ENCODE data around the gene KCNC1. TPM values are rescaled to one million over a fixed set of nuclear protein-coding genes. Genes with fewer than 3 reads are reported as not detected.

KCNC1 gene
- total RNA-seq, 1 donor from 2014 or later, result not detected

DNA sequence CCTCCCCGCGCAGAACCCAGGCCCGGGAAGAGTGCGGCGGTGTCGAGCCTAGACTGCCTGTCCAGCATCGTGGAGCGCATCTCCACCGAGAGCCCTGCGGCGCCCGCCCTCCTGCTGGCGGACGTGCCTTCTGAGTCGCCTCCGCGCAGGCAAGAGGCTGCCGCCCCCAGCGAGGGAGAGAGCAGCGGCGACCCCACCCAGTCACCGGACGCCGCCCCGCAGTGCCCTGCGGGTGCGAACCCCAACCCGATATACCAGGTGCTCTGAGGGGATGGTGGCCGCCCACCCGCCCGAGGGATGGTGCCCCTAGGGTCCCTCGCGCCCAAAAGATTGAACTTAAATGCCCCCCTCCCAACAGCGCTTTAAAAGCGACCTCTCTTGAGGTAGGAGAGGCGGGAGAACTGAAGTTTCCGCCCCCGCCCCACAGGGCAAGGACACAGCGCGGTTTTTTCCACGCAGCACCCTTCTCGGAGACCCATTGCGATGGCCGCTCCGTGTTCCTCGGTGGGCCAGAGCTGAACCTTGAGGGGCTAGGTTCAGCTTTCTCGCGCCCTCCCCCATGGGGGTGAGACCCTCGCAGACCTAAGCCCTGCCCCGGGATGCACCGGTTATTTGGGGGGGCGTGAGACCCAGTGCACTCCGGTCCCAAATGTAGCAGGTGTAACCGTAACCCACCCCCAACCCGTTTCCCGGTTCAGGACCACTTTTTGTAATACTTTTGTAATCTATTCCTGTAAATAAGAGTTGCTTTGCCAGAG, 13.2 kb upstream of the KCNC1 start:
- TF ChIP-seq, protein P1, sequence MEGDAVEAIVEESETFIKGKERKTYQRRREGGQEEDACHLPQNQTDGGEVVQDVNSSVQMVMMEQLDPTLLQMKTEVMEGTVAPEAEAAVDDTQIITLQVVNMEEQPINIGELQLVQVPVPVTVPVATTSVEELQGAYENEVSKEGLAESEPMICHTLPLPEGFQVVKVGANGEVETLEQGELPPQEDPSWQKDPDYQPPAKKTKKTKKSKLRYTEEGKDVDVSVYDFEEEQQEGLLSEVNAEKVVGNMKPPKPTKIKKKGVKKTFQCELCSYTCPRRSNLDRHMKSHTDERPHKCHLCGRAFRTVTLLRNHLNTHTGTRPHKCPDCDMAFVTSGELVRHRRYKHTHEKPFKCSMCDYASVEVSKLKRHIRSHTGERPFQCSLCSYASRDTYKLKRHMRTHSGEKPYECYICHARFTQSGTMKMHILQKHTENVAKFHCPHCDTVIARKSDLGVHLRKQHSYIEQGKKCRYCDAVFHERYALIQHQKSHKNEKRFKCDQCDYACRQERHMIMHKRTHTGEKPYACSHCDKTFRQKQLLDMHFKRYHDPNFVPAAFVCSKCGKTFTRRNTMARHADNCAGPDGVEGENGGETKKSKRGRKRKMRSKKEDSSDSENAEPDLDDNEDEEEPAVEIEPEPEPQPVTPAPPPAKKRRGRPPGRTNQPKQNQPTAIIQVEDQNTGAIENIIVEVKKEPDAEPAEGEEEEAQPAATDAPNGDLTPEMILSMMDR (IDR thresholded peaks at IDR 0.05; ENCODE audit: insufficient read depth, low read length, poor library complexity, severe bottlenecking), result no peak
- no peak overlapping the region for H3K4me3 ChIP-seq (ENCODE audit: low read depth, low read length)
- no peak for DNase-seq (ENCODE audit: low read depth)
- no peaks in the 10 kb centered on the region for H3K36me3 ChIP-seq (ENCODE audit: control insufficient read depth, insufficient read depth, low read length)
- peaks cover 75% of the 10 kb centered on the region for H3K27me3 ChIP-seq (ENCODE audit: control insufficient read depth, insufficient read depth, low read length)

DNA sequence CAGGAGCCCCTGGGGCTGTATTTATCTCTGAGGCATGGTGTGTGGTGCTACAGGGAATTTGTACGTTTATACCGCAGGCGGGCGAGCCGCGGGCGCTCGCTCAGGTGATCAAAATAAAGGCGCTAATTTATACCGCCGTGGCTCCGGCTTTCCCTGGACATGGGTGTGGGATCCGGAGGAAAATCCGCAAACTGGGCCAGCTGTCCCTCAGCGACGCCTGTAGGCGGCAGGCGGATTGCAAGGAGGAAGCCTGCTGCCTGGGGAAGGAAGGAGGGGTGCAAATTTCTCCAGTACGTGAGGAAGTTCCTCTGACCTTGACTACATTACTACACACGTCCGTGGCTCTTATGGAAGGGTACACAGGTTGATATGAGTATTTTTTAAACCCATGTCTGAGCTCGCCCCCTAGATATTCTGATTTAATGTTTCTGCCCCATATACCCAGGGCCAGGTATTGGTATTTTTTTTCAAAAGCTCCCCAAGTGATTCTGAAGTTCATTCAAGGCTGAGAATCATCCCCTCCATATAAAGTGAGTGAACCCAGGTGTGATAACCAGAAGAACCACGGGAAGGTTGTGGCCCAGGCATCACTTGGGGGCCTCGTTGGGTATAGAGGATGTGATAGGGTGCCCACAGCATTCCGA, 12.5 kb upstream of the KCNC1 start:
- Histone ChIP-seq H3K27me3 (ENCODE audit: control insufficient read depth, insufficient read depth, low read length) (peaks cover 71% of the 10 kb centered on the region), H3K4me3 (ENCODE audit: low read depth, low read length) (no peak overlapping the region), H3K36me3 (ENCODE audit: control insufficient read depth, insufficient read depth, low read length) (no peaks in the 10 kb centered on the region)
- TF ChIP-seq, protein P1 (IDR thresholded peaks at IDR 0.05; ENCODE audit: insufficient read depth, low read length, poor library complexity, severe bottlenecking), result peak; percentile 35
- DNase-seq (ENCODE audit: low read depth), result no peak

DNA sequence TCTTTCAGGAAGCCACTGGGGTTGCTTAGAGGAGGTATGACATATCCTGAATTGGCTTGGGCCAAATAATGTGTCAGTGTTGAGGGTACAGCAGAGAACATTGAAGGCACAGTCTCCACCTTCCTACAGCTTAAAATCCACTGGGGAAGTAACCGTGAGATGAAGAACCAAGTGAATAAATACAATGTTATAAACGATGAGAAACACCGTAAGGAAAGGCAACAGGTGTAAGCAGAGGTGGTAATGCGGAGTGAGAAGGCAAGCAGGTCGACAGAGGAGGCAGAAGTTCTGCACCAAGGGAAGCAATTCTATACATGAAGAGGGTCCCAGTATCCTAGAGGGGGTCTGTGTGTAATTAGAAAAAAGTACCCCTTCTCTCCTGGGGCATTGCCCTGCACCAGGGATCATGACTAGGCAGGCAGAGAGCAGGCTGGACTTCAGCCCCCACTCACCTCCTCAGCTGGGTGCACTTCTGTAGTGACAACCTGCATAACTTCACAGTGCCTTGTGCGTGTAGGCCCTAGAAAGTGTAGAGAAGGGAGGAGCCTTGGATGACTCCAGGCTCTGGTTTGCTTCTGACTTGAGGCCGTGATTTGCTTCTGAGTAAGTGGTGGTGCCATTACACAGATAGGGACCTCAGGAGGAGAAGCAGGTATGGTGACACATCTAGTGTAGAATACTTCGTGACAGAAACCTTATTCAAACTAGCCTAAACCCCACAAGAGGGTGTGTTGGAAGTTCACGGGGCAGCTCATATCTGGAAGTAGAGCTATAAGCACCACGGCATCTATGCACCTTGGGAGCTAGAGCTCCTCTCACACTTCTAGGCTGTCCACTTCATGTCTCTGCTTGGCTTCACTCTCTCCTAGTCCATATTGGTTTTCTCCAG, 10.3 kb upstream of the KCNC1 start:
- Histone ChIP-seq H3K36me3 (ENCODE audit: control insufficient read depth, insufficient read depth, low read length) (no peaks in the 10 kb centered on the region), H3K4me3 (ENCODE audit: low read depth, low read length) (no peak overlapping the region), H3K27me3 (ENCODE audit: control insufficient read depth, insufficient read depth, low read length) (peaks cover 55% of the 10 kb centered on the region)
- no peak for DNase-seq (ENCODE audit: low read depth)
- TF ChIP-seq, protein P1 (IDR thresholded peaks at IDR 0.05; ENCODE audit: insufficient read depth, low read length, poor library complexity, severe bottlenecking), result no peak

GRCh38 chr11:17725174-17725573, 9.4 kb upstream of the KCNC1 start:
- Histone ChIP-seq H3K4me3 (ENCODE audit: low read depth, low read length) (no peak overlapping the region), H3K27me3 (ENCODE audit: control insufficient read depth, insufficient read depth, low read length) (peaks cover 45% of the 10 kb centered on the region), H3K36me3 (ENCODE audit: control insufficient read depth, insufficient read depth, low read length) (no peaks in the 10 kb centered on the region)
- DNase-seq (ENCODE audit: low read depth), result no peak
- TF ChIP-seq, protein P1 (IDR thresholded peaks at IDR 0.05; ENCODE audit: insufficient read depth, low read length, poor library complexity, severe bottlenecking), result no peak

DNA sequence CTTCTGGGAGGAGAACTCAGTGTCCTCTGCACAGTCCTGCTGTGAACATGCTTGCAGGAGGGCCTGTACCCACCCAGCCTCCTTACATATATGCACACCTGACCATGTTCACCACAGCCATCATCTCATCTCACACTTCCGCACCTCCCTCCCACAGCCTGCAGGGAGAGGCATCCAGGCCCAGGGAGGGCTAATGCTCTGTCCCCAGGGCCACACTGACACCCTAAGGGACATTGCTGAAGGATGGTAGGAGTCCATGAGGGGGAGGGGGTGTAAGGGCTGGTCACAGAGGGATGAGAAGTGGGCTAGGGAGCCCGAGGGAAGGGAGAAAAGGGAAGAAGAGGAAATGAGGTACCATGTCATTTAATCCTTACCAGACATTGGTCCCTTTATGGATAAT, 4.4 kb upstream of the KCNC1 start:
- Histone ChIP-seq H3K4me3 (ENCODE audit: low read depth, low read length) (no peak overlapping the region), H3K27me3 (ENCODE audit: control insufficient read depth, insufficient read depth, low read length) (peaks cover 33% of the 10 kb centered on the region), H3K36me3 (ENCODE audit: control insufficient read depth, insufficient read depth, low read length) (no peaks in the 10 kb centered on the region)
- TF ChIP-seq, protein P1 (IDR thresholded peaks at IDR 0.05; ENCODE audit: insufficient read depth, low read length, poor library complexity, severe bottlenecking), result no peak
- no peak for DNase-seq (ENCODE audit: low read depth)

Data from kidney epithelial cell (primary cell).